ENCODE measurements around the gene LGR6. TPM values are rescaled to one million over a fixed set of nuclear protein-coding genes. Genes with fewer than 3 reads are reported as not detected.

The LGR6 gene
- total and polyA plus RNA-seq, 2 of the 8 experiments (the other 6 are each of a cell fraction or from before 2014, with no cell fraction given), result 0.50 to 1.0 TPM

- TF ChIP-seq HDAC6 (IDR thresholded peaks at IDR 0.05; ENCODE audit: low read depth, low read length) (no peak), TEAD4 (IDR thresholded peaks at IDR 0.05; ENCODE audit: low read depth, low read length) (no peak), RAD21 (IDR thresholded peaks at IDR 0.05 in 1 of 2, conservative IDR thresholded peaks at IDR 0.05 in 1 of 2; ENCODE audit: low read depth in 2 of 2, low read length in 2 of 2) (no peak), HDAC2 (IDR thresholded peaks at IDR 0.05; ENCODE audit: borderline replicate concordance in 1 of 2, low read depth in 2 of 2, low read length in 2 of 2) (no peak), JUN (IDR thresholded peaks at IDR 0.05; ENCODE audit: low read depth, low read length) (no peak), RNF2 (IDR thresholded peaks at IDR 0.05; ENCODE audit: borderline replicate concordance, low read depth, low read length, missing control alignments, poor library complexity, severe bottlenecking) (no peak), FOSL1 (IDR thresholded peaks at IDR 0.05; ENCODE audit: insufficient read depth, low read depth, low read length) (no peak)
Observed at GRCh38 chr1:202208351-202208857, 14.8 kb downstream of the LGR6 start (continued).
